Measurements from ENCODE around the gene KAT2B. TPM values are rescaled to one million over a fixed set of nuclear protein-coding genes. Genes with fewer than 3 reads are reported as not detected.
"Not testable (repeated sequence)": the region's sequence is repeated elsewhere in the genome, so short reads cannot be mapped to it uniquely, and the experiment has no call there.

KAT2B gene
- 10 to 100 TPM; 26.6 to 28.8 TPM for total RNA-seq
- long read RNA-seq, full-length matches to known transcripts: 1 of 10 reads
- long read RNA-seq, partial matches to known transcripts: 5 of 10 reads
- long read RNA-seq, other reads (novel, unspliced or antisense): 4 of 10 reads

DNA sequence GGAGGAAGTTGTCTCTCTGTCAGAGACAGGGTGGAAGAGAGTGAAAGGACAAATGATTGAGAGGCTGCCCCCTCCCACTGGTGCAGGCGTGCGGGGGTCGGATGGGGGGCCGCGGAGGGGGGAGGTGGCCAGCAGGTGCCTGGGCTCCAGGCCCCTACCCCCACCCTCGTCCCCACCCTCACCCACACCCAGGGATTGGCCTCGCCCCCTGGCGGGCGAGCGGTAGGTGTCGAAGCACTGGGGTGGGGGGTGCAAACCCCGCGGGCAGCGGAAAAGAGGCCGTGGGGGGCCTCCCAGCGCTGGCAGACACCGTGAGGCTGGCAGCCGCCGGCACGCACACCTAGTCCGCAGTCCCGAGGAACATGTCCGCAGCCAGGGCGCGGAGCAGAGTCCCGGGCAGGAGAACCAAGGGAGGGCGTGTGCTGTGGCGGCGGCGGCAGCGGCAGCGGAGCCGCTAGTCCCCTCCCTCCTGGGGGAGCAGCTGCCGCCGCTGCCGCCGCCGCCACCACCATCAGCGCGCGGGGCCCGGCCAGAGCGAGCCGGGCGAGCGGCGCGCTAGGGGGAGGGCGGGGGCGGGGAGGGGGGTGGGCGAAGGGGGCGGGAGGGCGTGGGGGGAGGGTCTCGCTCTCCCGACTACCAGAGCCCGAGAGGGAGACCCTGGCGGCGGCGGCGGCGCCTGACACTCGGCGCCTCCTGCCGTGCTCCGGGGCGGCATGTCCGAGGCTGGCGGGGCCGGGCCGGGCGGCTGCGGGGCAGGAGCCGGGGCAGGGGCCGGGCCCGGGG, at the start of gene KAT2B:
Gene KAT2B (plus strand): TSS at position 682 of the 783 bp plus-strand sequence. CDS start 32 bp downstream, at position 714.
- ATAC-seq: peak; percentile 69
- DNase-seq: peak; percentile 80 to 85
- intact Hi-C loops (cut with DNase I, micrococcal nuclease): loop anchor here in 1 of 2 donors (5.0 kb wide), 2 partner anchors 93 to 147 kb away; partner anchors contain the start of genes RAB5A and SGO1

DNA sequence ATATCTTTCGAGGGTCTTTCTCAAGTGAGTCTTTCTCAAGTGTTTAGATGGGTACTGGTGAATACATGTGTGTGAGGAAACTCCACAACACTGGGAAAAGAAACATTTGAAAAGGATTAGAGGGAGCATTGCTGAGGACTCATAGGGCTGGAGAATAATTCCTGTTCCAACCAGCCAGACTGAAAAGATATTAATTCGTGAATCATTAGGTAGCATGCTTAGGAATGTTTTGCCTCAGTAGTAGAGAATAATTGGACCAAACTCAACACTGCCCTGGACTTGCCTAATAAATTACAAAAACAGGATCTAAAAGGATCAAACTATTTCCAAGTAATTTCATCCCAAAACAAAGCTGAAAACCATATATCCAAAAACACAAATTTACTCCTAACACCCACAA, 45.5 kb upstream of the KAT2B start:
- intact Hi-C loops (cut with DNase I, micrococcal nuclease): no loop called here
- ATAC-seq (no peak), DNase-seq (no peak)

DNA sequence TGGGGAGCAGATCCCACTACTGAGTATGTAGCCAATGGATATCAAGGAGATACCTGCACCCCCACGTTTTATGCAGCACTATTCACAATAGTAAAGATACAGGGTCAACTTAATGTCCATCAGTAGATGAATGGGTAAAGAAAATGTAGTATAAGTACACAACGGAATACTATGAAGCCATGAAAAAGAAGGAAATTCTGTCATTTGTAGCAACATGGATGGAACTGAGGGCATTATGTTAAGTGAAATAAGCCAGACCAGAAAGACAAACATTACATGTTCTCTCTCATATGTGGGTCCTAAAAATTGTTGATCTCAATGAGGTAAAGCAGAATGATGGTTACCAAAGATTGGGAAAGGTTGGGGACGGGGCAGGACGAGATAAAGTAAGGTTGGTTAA, 42.7 kb upstream of the KAT2B start:
- intact Hi-C loops (cut with DNase I, micrococcal nuclease): no loop called here
- DNase-seq (no peak), ATAC-seq (no peak)

DNA sequence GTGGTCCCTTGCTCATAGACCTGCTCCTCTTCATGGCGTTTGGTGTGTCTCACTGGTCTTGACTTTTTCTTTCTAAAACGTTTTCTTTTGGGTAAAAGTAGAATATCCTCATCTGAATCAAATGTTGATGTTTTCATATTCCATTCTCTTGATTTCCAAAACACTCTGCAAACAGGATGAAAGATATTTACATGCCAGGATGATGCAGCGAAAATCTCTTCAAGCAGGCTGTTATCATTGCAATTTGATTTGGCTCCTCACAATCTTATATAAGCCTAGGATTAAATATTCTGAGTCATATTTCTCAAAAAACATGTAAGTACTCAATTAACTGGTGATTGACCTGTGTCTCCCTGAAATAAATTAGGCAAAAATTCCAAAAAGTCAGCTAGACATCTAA, 38.3 kb upstream of the KAT2B start:
- DNase-seq (no peak), ATAC-seq (no peak)
- intact Hi-C loops (cut with DNase I, micrococcal nuclease): no loop called here

DNA sequence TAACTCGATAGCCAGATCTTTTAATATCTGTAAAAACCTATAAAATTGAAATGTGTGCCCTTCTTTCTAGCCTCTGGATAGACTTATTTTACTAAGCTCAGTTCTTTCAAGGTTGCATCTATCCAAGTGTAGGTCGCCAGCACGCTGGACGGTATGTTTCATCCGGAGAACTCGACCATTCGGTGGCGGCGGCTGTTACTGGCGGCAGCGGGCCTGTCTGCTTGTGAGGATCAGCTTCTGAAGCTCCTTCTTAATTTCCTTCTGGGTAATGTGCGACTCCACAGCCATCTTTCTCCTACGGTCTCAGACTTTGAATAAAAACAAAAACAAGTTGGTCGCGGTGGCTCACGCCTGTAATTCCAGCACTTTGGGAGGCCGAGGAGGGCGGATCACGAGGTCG, 32.3 kb upstream of the KAT2B start:
- DNase-seq (no peak), ATAC-seq (no peak)
- intact Hi-C loops (cut with DNase I, micrococcal nuclease): no loop called here

DNA sequence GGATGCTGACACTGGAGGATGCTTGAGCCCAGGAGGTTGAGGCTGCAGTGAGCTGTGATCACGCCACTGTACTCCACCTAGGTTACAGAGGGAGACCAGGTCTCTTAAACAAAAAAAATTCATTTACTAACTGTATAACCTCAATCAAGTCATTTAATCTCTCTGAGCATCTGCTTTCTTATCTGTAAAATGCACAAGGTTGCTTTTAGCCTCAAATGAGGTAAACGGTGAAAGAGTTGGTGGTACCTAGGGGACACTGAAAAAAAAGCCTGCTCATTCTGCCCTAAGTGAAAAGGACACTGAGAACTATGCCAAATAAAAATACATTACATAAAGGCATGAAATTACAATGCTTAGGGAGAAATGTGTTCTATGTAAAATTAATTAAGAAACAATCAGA, 31.6 kb upstream of the KAT2B start:
- ATAC-seq: no peak
- no peak for DNase-seq
- intact Hi-C loops (cut with DNase I, micrococcal nuclease): no loop called here

DNA sequence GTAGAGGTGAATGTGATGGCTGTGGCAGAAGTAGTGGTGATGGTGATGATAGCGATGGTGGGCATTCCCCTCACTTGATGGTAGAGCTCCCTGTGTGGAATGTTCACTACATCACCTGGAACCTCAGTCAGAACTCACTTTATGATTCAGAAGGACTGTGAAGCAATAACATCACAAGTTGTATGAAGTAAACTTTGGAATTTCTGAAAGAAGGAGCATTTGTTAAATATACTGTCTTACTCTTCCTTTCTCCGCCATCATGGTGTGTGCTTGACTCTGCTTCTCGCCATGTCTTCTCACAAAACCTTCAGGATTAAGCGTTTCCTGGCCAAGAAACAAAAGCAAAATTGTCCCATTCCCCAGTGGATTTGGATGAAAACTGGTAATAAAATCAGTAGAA, 28.1 kb upstream of the KAT2B start, which contains the start of gene PP2D1:
Gene PP2D1 (minus strand): TSS at position 101 of the 400 bp plus-strand sequence. CDS start 192 bp downstream, outside the sequence.
- DNase-seq (no peak), ATAC-seq (no peak)
- intact Hi-C loops (cut with DNase I, micrococcal nuclease): no loop called here

DNA sequence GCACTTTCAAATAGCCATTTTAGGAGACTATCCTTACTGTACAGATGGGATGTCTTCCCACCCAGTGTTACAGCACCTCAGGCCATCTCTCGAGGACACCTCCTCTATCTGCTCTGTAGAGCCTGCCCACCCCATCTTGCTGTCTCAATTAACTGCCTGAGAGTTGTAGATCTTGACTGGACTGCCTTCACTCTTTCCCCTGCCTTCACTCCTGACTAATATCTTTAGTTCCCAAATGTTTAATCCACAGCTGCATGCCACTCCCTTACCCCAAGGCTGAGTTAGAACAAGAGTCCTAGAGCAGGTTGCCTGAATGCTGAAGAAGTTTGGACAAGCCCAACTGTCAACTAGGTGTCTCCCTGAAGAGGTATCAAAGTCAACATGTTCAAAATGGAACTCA, 26.9 kb upstream of the KAT2B start:
- intact Hi-C loops (cut with DNase I, micrococcal nuclease): no loop called here
- DNase-seq (no peak), ATAC-seq (no peak)

DNA sequence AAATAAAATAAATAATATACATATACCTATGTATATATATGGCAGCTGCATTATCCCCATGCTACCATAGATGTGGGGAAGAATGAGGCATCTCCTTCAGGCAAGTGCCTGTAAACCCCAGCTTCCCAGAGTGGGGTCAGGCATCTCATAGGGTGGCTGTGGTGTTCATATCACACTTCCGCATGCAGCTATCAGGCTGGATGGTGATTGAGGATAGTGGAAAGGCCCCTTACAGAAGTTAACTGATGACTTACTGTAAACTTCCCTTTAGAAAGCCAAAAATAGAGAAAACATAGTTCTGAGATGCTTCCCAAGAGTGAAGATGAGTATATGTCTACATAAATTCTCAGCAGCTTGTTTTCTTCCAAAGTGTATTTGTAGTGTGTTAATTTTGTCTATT, 24.7 kb upstream of the KAT2B start:
- intact Hi-C loops (cut with DNase I, micrococcal nuclease): no loop called here
- no peak for DNase-seq
- ATAC-seq: no peak

DNA sequence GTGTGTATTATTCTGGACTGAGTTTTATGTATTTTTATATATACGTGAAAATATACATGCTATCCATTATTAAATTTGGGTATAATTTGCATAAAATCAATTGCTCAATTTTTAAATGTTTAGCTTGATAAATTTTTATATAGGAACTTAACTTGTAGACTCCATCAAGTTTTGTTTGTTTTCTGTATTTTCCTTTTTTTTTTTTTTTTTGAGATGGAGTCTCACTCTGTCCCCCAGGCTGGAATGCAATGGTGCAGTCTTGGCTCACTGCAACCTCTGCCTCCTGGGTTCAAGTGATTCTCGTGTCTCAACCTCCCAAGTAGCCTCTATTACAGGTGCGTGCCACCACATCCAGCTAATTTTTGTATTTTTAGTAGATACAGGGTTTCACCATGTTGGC, 24.2 kb upstream of the KAT2B start:
- intact Hi-C loops (cut with DNase I, micrococcal nuclease); ATAC-seq; DNase-seq: not testable (repeated sequence)

DNA sequence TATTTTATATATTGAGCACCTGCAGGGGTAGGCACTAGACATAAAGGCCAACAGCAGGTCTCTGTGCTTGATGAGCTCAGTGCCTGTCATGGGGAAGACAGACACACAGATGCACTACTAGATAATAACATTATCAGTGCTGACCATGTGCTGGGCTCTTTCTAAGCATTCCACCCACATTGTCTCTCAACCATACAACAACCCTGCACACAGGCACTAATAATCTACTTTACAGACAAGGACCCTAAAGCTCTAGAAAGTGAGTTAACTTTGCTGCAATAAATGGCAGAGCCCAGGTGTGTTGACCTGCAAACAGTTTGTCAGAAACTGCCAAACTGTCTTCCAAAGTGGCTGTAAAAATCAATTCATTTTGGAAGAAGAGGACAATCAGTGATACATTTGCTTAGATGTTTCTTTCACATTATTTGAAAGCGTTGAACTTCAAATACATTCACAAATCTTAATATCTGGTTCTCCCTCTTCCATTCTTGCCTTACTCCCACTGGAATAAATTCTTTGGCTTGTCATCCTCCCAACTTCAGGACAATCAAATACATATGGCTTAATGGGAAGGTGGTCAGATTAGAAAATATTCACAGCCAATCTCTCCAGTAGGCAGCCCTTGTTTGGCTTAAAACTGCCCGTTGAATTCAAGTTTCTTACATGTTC, 17.2 kb upstream of the KAT2B start:
- DNase-seq (no peak), ATAC-seq (no peak)
- intact Hi-C loops (cut with DNase I, micrococcal nuclease): no loop called here

DNA sequence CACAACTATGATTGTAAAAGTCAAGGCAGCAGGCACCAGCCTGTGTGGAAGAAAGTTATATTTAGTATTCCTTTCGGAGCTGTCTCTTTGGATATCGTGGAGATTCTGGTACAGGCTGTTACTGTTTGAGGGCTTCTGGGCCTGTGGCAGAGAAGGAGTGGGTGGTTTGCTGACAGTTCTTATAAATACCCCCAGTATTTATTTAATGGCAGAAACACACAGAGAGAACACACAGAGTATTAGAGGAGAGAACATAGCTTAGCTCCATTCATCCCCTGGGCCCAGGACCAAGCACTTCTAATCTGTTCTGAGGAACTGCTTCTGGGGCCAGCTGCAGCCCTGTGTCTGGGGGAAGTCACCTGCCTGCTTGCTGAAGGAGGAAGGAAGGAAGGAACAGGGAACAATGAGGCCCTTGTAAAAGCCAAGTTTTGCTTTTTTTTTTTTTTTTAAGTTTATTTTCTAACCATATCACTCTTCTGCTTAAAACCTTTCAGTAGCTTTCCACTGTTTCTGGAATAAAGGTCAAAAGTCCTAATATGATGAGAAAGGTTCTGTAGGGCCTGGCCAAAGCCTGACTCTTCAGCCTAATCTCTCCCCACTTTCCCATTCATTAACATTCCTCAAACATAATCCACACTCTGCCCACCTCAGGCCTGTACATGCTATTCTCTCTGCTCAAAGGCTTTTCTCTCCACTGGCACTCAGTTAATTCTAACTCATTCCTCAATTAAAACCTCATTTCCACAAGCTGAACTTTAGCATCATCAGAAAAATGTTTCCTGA, 16.4 kb upstream of the KAT2B start:
- ATAC-seq (peak; percentile 88), DNase-seq (peak in 1 of 2 donors; percentile 53)
- intact Hi-C loops (cut with DNase I, micrococcal nuclease): no loop called here

DNA sequence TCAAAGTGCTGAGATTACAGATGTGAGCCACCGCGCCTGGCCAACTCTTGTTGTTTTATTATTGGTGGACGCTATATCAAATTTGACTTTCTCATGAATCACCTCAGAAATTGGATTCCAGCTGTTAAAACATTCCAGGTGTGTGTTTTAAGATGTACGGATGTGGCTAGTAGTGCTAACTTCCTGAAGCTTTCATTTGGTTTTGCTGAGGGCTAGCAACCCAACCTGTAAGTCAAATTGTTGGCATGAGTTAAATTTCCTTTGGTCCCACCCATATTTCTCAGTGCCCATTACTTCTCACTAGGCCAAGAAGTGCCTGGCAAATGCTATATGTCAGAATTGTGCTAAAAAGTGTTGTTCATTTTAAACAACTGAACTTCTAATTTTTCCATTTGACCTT, 13.1 kb upstream of the KAT2B start:
- no peak for ATAC-seq
- intact Hi-C loops (cut with DNase I, micrococcal nuclease): no loop called here

DNA sequence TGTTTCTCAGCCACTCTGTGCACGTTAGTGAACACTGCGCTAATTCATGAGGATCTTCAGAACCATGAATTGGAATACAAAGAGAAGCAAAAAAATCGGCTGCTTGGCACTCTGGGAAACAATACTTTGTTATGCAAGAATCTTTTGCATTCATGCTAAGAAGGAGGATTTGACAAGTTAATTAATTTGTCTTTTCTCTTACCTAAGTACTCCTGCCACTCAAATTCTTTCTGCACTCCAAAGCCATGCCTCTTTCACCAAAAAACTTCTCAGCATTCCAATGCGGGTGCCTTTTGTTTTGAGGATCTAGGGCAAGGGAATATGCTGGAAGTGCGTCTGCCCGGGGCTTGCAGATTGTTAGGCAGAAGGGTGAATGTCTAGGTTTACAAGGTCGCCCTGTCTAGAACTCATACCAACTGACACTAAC, 11.3 kb upstream of the KAT2B start:
- intact Hi-C loops (cut with DNase I, micrococcal nuclease): no loop called here
- ATAC-seq (no peak), DNase-seq (no peak)

More for the DNA sequence above, 13.1 kb upstream of the KAT2B start:
- DNase-seq: no peak

DNA sequence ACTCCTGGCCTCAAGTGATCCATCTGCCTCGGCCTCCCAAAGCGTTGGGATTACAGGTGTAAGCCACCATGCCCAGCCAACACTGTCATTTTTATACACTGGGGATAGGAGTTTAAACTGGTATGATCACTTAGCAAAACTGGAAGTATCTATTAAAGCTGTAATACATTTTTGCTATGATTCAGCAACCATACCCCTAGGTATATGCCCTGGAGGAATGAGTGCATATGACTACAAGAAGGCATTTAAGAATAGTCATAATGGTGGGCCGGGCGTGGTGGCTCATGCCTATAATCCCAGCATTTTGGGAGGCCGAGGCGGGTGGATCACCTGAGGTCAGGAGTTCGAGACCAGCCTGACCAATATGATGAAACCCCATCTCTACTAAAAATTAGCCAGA, 8.3 kb upstream of the KAT2B start:
- ATAC-seq; DNase-seq; intact Hi-C loops (cut with DNase I, micrococcal nuclease): not testable (repeated sequence)

DNA sequence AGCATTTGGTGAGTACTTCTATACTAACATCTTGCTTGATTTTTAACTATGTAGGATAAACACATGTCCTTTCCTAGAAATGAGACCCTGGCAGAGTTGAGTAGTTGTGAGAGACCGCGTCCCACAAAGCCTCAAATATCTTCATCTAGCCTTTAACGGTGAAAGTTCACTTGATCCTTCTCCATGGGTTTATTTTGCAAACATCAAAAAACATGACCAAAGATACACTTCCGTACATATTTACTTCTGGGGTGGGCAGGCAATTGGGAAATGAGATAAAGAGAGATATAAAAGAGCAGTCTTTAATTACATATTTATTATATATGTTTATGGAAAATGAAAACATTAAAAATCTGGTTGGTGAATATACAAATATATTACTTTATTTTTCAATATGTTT, 5.2 kb upstream of the KAT2B start:
- no peak for DNase-seq
- no peak for ATAC-seq
- intact Hi-C loops (cut with DNase I, micrococcal nuclease): loop anchor here in 1 of 2 donors (5.0 kb wide), 1 partner anchor 152 kb away; the partner anchor contains the start of gene SGO1

DNA sequence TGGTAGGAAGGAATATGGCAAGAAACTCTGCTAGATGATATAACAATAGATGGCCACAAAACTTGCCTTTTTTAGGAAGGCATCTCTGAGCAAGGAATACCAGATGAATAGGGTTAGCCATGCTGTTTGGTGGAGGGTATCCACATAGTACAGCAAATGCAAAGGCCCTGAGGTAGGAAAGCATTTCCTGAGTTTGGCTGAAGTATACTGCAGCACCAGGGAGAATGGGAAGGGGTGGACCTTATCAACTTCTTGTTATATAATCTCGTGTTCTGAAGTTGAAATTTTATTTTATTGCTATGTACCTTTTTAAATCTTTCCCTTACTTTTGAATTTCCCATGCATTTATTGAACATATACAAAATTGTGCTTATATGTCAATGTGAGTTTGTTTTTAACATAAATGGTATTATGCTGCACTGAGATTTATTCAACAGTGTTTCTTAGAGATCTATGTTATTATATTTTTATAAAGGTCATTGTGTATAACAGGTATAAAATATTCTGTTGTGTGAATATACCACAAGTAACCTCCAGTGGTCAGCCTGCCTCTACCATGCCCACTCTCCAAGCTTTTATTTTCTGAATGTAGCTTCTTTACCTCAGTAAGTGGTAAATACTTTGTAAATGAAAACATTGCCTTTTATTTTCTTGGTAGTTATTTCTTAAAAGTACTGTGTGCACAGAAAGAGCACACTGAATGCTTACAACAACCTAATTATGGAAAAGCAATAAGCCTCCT, 2.8 kb upstream of the KAT2B start:
- DNase-seq: no peak
- no peak for ATAC-seq
- intact Hi-C loops (cut with DNase I, micrococcal nuclease): loop anchor here in 1 of 2 donors (5.0 kb wide), 1 partner anchor 150 kb away; the partner anchor contains the start of gene SGO1
